Urinary bladder (tissue), 4 donors: ENCODE measurements around the gene SYNGR2. TPM values are rescaled to one million over a fixed set of nuclear protein-coding genes. Genes with fewer than 3 reads are reported as not detected.

Experiments
- DNase-seq: peaks from one replicate; pipeline ENCODE4 v3.0.0-alpha.2; 2015; ENCODE audit errors: extremely low spot score
- H3K27ac ChIP-seq: one replicate; pipeline ENCODE4 v1.5.1; 2013; ENCODE audit warnings: low read depth, mild to moderate bottlenecking, moderate library complexity
- H3K36me3 ChIP-seq: one replicate; pipeline ENCODE4 v1.6.1; 2013; ENCODE audit warnings: mild to moderate bottlenecking, moderate library complexity; ENCODE audit not compliant: insufficient read depth
- H3K4me1 ChIP-seq: one replicate; pipeline ENCODE4 v1.6.1; 2013; ENCODE audit warnings: mild to moderate bottlenecking, moderate library complexity; ENCODE audit not compliant: insufficient read depth
- H3K4me3 ChIP-seq: one replicate; pipeline ENCODE4 v1.5.1; 2013; ENCODE audit warnings: low read depth, low read length
- WGBS: extraction: QIAGEN DNeasy Blood & Tissue Kit; methylation state at CpG from one replicate; pipeline ENCODE4 v1.1.7; 2013; 5-methylcytosine and 5-hydroxymethylcytosine counted together
- polyA plus RNA-seq: library from polyadenylated mRNA; stranded (reverse); fragments of 200-250 nt; gene quantifications from one replicate; pipeline ENCODE4 v1.2.3, GENCODE V29; 2013
- total RNA-seq: library from RNA; depleted of rRNA; stranded (reverse); fragments of >200 nt; gene quantifications from one replicate; pipeline ENCODE4 v1.2.3, GENCODE V29; 2014
- donor health status: healthy with polysubstance abuse.
- donor health status: healthy.

The SYNGR2 gene
- total and polyA plus RNA-seq, 2 donors, result 15.0 to 79.7 TPM

DNA sequence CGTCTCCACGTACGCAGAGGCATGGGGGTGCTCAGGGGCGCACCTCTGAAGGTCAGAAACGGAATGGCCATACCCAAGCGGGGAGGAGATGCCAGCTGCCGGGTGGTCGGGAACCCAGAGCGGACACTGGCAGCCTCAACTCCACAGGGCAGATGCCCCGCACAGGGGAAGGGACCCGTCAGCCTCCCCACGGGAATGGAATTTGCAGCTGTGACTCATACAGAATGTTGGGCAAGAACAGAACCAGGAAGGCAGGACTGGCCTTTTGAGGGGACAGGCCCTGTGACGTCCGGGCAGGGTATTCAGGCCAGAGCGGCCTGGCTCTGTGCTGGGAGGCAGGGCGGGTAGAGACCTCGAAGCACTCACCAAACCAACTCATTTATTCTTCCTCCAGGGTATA lies 11.0 kb downstream of the SYNGR2 start:
- Histone ChIP-seq H3K4me1 (no peaks in the 10 kb centered on the region), H3K36me3 (no peaks in the 10 kb centered on the region), H3K4me3 (no peak overlapping the region), H3K27ac (no peak overlapping the region)
- WGBS, result 85% methylated on average over 17 of the region's 17 CpGs
- DNase-seq, result no peak

DNA sequence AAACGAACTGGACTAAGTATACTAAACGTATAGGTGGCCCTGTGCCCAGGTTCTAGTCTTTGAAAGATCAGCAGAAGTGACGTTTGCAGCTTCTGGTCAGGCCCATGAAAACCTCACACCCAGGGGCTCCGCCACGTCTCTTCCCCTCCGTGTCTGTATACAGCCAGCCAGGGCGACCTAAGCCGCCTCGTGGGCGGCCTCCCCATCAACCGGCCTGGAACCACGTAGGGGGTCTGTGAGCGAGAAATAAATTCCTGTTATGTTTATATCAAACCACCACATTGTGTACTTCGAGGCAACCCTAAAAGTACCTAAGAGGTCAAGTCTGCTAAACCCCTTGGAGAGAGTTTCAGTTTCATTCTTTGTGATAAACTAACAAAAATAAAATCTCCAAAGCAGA lies 11.7 kb downstream of the SYNGR2 start:
- Histone ChIP-seq H3K4me1 (no peaks in the 10 kb centered on the region), H3K27ac (peak overlapping the region; percentile 2), H3K36me3 (no peaks in the 10 kb centered on the region), H3K4me3 (no peak overlapping the region)
- no peak for DNase-seq
- WGBS, result 42% methylated on average over 14 of the region's 14 CpGs

DNA sequence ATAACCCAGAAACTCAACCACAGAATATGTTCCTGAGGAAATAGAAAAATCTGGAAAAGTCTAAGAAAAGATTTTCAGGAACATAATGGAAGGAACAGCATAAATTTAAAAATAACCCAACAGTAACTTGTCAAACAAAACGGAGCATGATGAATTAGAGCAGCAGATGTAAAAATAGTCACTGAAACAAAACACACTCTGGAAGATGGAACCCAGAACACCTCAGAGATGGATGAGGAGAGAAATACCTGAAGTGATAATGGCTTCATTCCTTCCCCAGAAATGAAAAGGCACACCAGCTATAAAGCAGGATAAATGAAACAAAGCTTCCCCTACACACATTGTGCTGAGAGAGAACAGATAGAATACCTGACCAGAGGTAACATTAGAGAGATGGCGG lies 12.1 kb downstream of the SYNGR2 start:
- 62% methylated on average over 2 of the region's 2 CpGs for WGBS
- Histone ChIP-seq H3K4me1 (no peaks in the 10 kb centered on the region), H3K36me3 (no peaks in the 10 kb centered on the region), H3K27ac (no peak overlapping the region), H3K4me3 (no peak overlapping the region)
- DNase-seq, result no peak

DNA sequence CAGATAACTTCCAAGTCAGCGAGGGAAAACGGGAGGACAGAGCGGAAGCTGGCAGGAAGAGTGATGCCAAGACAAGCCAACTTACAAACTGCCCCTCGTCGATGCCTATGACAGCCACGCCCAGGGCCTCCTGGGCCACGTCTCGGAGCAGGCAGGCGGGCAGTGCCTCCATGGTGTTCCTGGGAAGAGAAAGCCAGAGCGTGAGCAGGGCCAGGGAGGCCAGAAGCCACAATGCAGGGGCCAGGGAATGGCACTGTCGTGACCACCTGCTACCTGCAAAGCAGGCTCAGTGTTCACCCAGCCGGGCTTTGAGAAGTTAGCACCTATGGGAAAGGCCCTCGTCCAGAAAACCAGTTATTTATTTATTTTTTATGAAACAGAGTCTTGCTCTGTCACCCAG lies 14.1 kb downstream of the SYNGR2 start:
- Histone ChIP-seq H3K4me1 (no peaks in the 10 kb centered on the region), H3K36me3 (no peaks in the 10 kb centered on the region), H3K27ac (no peak overlapping the region), H3K4me3 (no peak overlapping the region)
- 94% methylated on average over 13 of the region's 13 CpGs for WGBS
- DNase-seq, result no peak

DNA sequence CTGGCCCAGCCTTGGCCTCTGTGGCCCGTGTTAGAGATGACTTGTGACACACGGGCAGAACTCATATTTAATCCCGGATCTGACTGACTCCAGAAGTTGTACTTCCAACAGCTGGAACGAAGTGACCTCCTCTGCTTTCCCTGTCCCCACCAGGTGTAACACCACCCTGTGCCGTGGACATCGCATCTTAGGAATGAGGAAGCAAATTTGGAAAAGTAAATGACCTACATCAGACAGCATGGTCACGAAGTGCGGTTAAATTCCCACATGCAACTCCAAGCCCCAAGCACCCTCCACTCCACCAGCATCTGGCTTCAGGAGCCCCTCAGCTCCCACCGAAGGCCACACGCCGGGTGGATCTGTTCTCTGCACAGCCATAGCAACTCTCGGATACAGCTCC lies 15.5 kb downstream of the SYNGR2 start:
- 81% methylated on average over 12 of the region's 12 CpGs for WGBS
- Histone ChIP-seq H3K27ac (no peak overlapping the region), H3K4me3 (no peak overlapping the region), H3K36me3 (no peaks in the 10 kb centered on the region), H3K4me1 (no peaks in the 10 kb centered on the region)
- no peak for DNase-seq

DNA sequence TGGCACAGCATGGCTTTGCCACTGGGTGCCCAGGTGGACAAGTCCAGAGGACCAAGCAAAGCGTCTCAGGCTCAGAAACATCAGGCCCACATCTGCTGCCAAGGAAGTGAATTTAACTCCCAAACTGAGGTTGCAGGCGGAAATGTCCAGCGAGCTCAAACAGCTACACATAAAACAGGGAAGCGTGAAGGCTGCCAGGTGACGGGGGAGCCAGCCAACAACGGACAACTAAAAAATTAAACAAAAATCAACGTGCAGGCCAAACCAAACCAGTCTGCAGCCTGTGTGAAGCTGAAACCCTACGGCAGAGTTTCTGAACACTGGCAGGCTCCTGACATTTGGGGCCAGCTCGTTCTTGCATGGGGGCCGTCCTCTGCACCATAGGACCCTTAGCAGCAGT lies 16.0 kb downstream of the SYNGR2 start:
- H3K4me3 ChIP-seq, result no peak overlapping the region

DNA sequence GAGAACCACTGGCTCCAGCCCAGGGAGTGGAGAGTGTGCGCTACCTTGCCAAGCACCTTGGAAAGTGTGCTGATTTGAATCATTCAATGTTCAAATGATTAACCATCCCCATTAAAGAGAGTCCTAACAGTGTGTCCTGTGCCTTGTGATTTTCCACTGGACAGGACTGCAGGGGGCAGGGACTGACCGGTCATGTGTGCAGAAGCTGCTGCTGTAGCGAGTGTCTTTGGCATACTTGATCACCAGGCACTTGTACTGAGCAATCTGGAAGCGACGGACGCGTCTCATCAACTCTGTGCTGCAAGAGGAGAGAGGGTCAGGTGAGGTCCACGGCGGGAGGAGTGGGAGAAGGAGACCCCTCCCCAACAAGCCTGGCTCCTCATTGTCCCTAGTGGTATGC lies 16.5 kb downstream of the SYNGR2 start:
- no peak for DNase-seq
- 65% methylated on average over 9 of the region's 9 CpGs for WGBS
- Histone ChIP-seq H3K36me3 (no peaks in the 10 kb centered on the region), H3K4me3 (no peak overlapping the region), H3K4me1 (no peaks in the 10 kb centered on the region), H3K27ac (no peak overlapping the region)

More for the DNA sequence above, 16.0 kb downstream of the SYNGR2 start:
- no peaks in the 10 kb centered on the region for H3K36me3 ChIP-seq
- no peaks in the 10 kb centered on the region for H3K4me1 ChIP-seq
- no peak overlapping the region for H3K27ac ChIP-seq
- WGBS, result 47% methylated on average over 10 of the region's 10 CpGs
- DNase-seq, result no peak

DNA sequence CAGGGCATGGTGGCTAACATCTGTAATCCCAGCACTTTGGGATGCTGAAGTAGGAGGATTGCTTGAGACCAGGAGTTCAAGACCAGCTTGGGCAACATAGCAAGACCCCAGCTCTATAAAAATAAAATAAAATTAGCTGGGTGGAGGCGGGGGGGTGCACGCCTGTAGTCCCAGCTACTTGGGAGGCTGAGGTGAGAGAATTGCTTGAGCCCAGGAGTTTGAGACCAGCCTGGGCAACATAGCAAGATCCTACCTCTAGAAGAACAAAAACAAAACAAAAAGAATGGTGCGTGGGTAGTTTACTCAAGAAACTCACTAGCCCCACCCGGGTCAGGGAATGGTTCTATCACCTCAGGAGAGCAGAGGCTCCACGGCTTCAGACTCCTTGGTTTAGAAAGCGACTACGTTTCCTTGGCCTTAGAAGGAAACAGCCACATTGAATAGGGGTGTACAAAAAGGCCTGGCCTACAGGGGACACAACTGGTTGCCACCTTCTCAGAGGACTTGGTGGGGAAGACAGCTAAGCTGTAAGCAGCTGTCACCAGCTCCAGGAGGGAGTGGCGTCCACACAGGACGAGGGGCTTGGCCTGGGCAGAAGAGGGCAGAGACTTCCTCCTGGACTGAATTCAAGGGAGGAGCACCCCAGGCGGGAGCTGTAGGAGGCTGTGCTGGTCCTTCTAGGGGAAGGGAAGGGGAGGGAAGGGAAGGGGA lies 17.8 kb downstream of the SYNGR2 start:
- no peaks in the 10 kb centered on the region for H3K36me3 ChIP-seq
- 56% methylated on average over 10 of the region's 10 CpGs for WGBS
- no peak overlapping the region for H3K27ac ChIP-seq
- H3K4me1 ChIP-seq, result no peaks in the 10 kb centered on the region
- H3K4me3 ChIP-seq, result no peak overlapping the region
- no peak for DNase-seq

DNA sequence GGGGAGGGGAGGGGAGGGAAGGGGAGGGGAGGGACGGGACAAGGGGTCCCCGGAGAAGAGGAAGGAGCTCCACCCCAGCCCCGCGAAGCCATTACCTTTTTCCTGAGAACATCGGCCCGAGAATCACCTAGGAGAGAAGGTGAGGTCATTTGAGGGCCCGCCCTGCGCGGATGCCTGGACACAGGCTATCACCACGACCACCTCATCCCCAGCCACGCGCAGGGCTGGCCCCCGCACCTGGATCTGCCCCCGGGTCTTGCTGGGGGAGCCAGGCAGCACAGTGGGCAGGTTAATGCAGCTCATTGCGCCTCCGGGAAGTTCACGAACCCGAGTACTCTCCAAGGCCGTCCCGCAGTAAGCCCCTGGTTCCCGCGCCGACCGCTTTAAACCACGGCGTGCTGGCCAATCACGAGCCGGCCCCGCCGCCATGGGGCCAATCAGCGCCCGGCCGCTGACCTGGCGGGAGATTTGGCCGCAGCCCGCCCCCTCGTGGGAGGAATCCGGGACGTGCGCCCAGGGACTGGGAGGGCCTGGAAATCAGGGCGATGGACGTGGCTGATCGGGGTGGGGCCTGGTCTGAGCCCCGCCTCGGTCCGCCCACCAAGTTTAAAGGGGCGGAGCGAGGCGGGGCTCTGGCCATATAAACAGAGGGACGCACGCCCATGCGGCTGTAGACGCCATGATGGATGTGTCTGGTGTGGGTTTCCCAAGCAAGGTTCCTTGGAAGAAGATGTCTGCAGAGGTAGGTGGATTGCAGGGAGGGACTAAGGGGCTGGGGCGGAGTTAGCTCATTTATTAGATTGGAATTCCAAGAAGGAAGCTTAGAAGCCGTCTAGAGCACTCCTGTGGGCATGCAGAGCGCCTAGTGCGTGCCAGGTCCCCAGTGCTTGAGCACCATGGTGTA lies 18.6 kb downstream of the SYNGR2 start, which contains the start of the genes AFMID and TK1:
Gene AFMID, plus strand, starts transcription at position 671 of the 904 bp plus-strand sequence. Its CDS starts 9 bp downstream, at position 680.
Gene TK1, minus strand, starts transcription at position 361 of the 904 bp plus-strand sequence. Its CDS starts 58 bp downstream, at position 303.
- Histone ChIP-seq H3K36me3 (no peaks in the 10 kb centered on the region), H3K27ac (no peak within 1 kb of the TSS), H3K4me3 (peak within 1 kb of the TSS; percentile 38), H3K4me1 (no peaks in the 10 kb centered on the region)
- peak; percentile 89 for DNase-seq
- WGBS, result 5% methylated on average over 57 of the region's 57 CpGs

DNA sequence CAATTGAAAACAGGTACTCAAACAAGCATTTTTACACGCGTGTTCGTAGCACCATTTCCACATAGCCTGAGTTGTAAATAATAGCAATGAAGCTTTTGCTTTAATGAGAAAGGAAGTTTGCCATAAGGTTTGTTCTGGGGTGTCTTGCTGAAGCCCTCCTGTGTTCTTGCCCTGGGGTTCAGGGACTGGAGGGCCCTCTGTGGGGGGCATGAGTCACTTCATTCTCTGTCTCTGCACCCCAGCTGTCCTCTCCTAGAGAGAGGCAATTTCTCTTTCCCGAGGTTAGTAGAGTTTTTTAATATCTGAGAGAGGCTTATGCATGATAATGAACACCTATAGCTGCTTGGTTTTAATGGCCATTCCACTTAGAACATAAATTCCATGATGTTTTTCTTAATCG lies 28.3 kb downstream of the SYNGR2 start:
- 85% methylated on average over 5 of the region's 5 CpGs for WGBS
- no peak overlapping the region for H3K4me3 ChIP-seq
- no peaks in the 10 kb centered on the region for H3K36me3 ChIP-seq
- DNase-seq, result no peak
- H3K27ac ChIP-seq, result no peak overlapping the region
- no peaks in the 10 kb centered on the region for H3K4me1 ChIP-seq

DNA sequence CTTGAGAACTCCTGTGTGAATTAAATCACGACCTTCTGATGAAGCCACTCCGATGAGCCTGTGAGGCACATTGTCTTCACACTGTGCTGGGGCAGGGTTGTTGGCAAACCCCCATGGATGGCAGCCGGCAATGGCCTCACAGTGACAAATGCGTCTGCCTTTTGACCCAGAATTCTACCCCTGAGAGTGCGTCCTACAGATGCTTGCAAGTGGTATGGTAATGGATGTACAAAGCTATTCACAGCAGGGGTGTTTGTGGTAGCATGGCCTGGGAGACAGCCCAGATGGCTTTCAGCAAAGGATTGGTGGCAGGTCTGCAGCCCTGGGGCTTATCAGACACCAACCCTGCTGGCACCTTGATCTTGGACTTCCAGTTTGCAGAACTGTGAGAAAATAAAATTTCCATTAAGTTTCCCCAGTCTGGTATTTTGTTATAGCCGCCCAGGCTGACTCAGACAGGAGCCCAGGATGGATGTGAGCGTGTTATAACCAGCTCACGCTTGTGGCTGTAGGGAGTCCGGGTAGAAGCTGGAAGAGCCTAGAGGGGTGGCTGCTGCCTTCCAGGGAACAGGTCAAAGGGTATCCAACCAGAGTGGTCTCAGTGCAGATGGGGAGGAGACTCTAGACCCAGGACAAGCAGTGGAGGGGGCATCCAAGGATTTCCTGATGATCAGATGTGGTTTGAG lies 28.9 kb downstream of the SYNGR2 start:
- no peak for DNase-seq
- 87% methylated on average over 9 of the region's 9 CpGs for WGBS
- H3K4me1 ChIP-seq, result no peaks in the 10 kb centered on the region
- H3K36me3 ChIP-seq, result no peaks in the 10 kb centered on the region
- no peak overlapping the region for H3K4me3 ChIP-seq
- H3K27ac ChIP-seq, result no peak overlapping the region

DNA sequence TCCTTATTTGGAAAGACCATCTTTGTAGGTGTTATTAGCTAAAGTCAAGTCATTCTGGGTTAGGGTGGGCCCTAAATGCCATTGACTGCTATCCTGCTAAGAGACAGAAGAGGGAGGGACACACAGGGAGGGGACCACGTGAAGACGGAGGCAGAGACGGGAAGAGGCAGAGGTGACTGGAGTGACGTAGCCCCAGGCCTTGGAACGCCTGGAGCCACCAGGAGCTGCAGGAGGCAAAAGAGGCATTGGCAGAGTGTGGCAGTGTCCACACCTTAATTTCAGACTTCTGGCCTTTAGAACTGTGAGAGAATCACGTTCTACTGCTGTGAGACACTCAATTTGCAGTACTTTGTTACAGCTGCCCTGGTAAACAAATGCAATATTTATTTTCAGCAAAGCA lies 32.1 kb downstream of the SYNGR2 start:
- DNase-seq, result no peak
- Histone ChIP-seq H3K4me1 (no peaks in the 10 kb centered on the region), H3K27ac (no peak overlapping the region), H3K4me3 (no peak overlapping the region), H3K36me3 (no peaks in the 10 kb centered on the region)
- 89% methylated on average over 6 of the region's 6 CpGs for WGBS

DNA sequence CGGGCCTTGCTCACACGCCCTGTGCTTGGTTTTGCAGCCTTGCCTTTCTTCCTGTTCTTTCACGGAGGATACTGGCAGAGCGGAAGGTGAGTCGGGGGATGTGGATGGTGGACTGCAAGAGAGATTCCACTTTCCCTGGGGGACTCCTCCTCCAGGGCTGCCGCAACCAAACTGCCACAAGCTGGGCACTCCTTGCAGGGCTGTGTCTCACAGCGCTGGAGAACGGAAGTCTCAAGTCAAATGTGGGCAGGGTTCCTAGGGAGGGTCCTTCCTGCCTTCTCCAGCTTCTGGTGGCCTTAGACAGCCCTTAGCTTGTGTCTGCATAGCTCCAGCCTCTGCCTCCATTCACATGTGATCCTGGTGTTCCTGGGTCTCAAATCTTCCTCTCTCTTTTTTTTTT lies 34.3 kb downstream of the SYNGR2 start:
- Histone ChIP-seq H3K36me3 (peaks cover 2% of the 10 kb centered on the region), H3K4me3 (no peak overlapping the region), H3K27ac (no peak overlapping the region), H3K4me1 (no peaks in the 10 kb centered on the region)
- no peak for DNase-seq
- 92% methylated on average over 8 of the region's 8 CpGs for WGBS
